ENCODE results near the gene UFSP1. TPM values are rescaled to one million over a fixed set of nuclear protein-coding genes. Genes with fewer than 3 reads are reported as not detected.
"Not testable (repeated sequence)": the region's sequence is repeated elsewhere in the genome, so short reads cannot be mapped to it uniquely, and the experiment has no call there.

The UFSP1 gene
- polyA plus RNA-seq, 4 donors: 2.2 to 5.3 (median 4.2) TPM

DNA sequence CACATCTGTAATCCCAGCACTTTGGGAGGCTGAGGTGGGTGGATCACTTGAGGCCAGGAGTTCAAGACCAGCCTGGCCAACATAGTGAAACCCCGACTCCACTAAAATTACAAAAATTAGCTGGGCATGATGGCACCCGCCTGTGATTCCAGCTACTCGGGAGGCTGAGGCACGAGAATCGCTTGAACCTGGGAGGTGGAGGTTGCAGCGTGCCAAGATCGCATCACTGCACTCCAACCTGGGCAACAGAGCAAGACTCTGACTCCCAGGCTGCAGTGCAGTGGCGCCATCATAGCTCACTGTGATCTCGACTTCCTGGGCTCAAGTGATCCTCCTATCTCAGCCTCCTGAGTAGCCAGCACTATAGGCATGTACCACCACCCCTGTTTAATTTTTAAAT is 34.6 kb downstream of the UFSP1 start:
- peaks cover 2 to 44% (median 6%) of the 10 kb centered on the region in 3 donors for H3K36me3 ChIP-seq (ENCODE audit: control insufficient read depth in 3 of 3, insufficient read depth in 2 of 3, low read depth in 1 of 3, low read length in 3 of 3)
- not testable (repeated sequence) for FAIRE-seq; H3K4me3 ChIP-seq (ENCODE audit: low read depth in 1 of 3, low read length in 3 of 3); DNase-seq; H3K27ac ChIP-seq (ENCODE audit: low read depth in 1 of 3, low read length in 2 of 3); H3K27me3 ChIP-seq (ENCODE audit: control insufficient read depth in 3 of 3, insufficient read depth in 3 of 3, low read length in 3 of 3); H3K9me3 ChIP-seq (ENCODE audit: control insufficient read depth in 2 of 2, insufficient read depth in 1 of 2, low read depth in 1 of 2, low read length in 1 of 2)
- 95 to 98% (median 97%) methylated on average over 9 of the region's 9 CpGs for WGBS, 3 donors
- H3K4me1 ChIP-seq (ENCODE audit: control insufficient read depth in 3 of 3, insufficient read depth in 2 of 3, low read depth in 1 of 3, low read length in 2 of 3): peaks cover 0 to 11% (median 2%) of the 10 kb centered on the region in 3 donors

GRCh38 chr7:100854146-100854895 is 35.2 kb downstream of the UFSP1 start:
- H3K36me3 ChIP-seq (ENCODE audit: control insufficient read depth in 3 of 3, insufficient read depth in 2 of 3, low read depth in 1 of 3, low read length in 3 of 3): peaks cover 0 to 40% (median 6%) of the 10 kb centered on the region in 3 donors
- DNase-seq (no peak), FAIRE-seq (no peak)
- WGBS, 3 donors: 91 to 95% (median 92%) methylated on average over 14 of the region's 14 CpGs
- H3K4me3 ChIP-seq (ENCODE audit: low read depth in 1 of 3, low read length in 3 of 3): no peak overlapping the region
- no peaks in the 10 kb centered on the region for H3K27me3 ChIP-seq (ENCODE audit: control insufficient read depth in 3 of 3, insufficient read depth in 3 of 3, low read length in 3 of 3)
- no peak overlapping the region for H3K27ac ChIP-seq (ENCODE audit: low read depth in 1 of 3, low read length in 2 of 3)
- no peaks in the 10 kb centered on the region for H3K9me3 ChIP-seq (ENCODE audit: control insufficient read depth in 2 of 2, insufficient read depth in 1 of 2, low read depth in 1 of 2, low read length in 1 of 2)
- peaks cover 0 to 11% (median 2%) of the 10 kb centered on the region in 3 donors for H3K4me1 ChIP-seq (ENCODE audit: control insufficient read depth in 3 of 3, insufficient read depth in 2 of 3, low read depth in 1 of 3, low read length in 2 of 3)

DNA sequence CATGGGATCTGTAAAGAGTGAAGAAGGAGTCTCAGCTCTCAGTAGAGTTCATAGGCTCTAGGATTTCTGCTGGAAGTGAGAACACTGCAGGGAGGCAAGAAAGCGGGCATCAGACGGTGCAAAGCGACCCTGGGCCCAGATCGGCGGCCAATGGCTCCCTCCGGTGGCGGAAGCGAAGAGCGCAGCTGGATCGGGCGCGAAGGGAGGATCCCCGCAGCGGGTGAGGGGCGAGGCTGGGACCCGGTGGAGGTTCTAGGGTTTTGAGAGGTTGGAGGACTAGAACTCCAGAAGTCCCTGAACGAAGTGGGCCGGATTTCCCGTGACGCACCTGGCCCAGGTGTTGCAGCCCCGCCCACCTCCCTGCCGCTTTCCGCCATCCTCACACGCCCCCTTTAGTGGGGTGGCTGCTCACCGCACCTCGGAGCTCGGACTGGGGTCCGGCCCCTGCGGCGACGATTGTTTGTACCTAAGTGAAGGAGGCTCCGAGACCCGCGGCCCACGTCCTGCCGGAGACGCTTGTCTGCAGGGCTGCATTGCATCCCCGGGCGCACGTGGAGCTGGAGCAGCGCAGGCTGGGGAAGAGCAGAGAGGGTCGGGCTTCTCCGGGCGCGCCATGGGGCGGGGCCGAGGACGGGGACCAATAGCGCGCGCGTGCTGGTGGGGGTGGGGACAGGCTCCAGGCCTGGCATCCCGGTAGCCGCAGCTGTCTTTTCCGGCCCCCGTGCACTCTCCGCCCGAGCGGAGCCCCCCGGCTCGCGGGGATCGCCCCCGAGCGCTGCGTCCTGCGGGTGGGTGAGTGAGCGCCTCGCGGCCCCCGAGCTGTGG is 37.3 kb downstream of the UFSP1 start, which contains the start of gene SLC12A9:
Gene SLC12A9, plus strand, starts transcription at position 666 of the 825 bp plus-strand sequence. CDS start 1,485 bp downstream, outside the sequence.
- Histone ChIP-seq H3K4me3 (ENCODE audit: low read depth in 1 of 3, low read length in 3 of 3) (peak within 1 kb of the TSS; percentile 54 to 71 (median 54)), H3K36me3 (ENCODE audit: control insufficient read depth in 3 of 3, insufficient read depth in 2 of 3, low read depth in 1 of 3, low read length in 3 of 3) (peaks cover 0 to 24% (median under 1%) of the 10 kb centered on the region in 3 donors), H3K27ac (ENCODE audit: low read depth in 1 of 3, low read length in 2 of 3) (peak within 1 kb of the TSS; percentile 2 to 50 (median 49)), H3K4me1 (ENCODE audit: control insufficient read depth in 3 of 3, insufficient read depth in 2 of 3, low read depth in 1 of 3, low read length in 2 of 3) (peaks cover 0 to 11% (median 2%) of the 10 kb centered on the region in 3 donors), H3K27me3 (ENCODE audit: control insufficient read depth in 3 of 3, insufficient read depth in 3 of 3, low read length in 3 of 3) (no peaks in the 10 kb centered on the region), H3K9me3 (ENCODE audit: control insufficient read depth in 2 of 2, insufficient read depth in 1 of 2, low read depth in 1 of 2, low read length in 1 of 2) (no peaks in the 10 kb centered on the region)
- WGBS, 3 donors: 0% methylated on average over 55 to 71 of the region's 71 CpGs
- FAIRE-seq: no peak
- peak; percentile 93 to 96 for DNase-seq

GRCh38 chr7:100847360-100847759 is 42.2 kb downstream of the UFSP1 start:
- H3K27ac ChIP-seq (ENCODE audit: low read depth in 1 of 3, low read length in 2 of 3): no peak overlapping the region
- no peaks in the 10 kb centered on the region for H3K27me3 ChIP-seq (ENCODE audit: control insufficient read depth in 3 of 3, insufficient read depth in 3 of 3, low read length in 3 of 3)
- H3K4me1 ChIP-seq (ENCODE audit: control insufficient read depth in 3 of 3, insufficient read depth in 2 of 3, low read depth in 1 of 3, low read length in 2 of 3): peaks cover 0 to 6% (median 2%) of the 10 kb centered on the region in 3 donors
- H3K36me3 ChIP-seq (ENCODE audit: control insufficient read depth in 3 of 3, insufficient read depth in 2 of 3, low read depth in 1 of 3, low read length in 3 of 3): no peaks in the 10 kb centered on the region
- 95 to 97% (median 97%) methylated on average over 4 of the region's 4 CpGs for WGBS, 3 donors
- DNase-seq (no peak), FAIRE-seq (no peak)
- H3K9me3 ChIP-seq (ENCODE audit: control insufficient read depth in 2 of 2, insufficient read depth in 1 of 2, low read depth in 1 of 2, low read length in 1 of 2): no peaks in the 10 kb centered on the region
- H3K4me3 ChIP-seq (ENCODE audit: low read depth in 1 of 3, low read length in 3 of 3): no peak overlapping the region

DNA sequence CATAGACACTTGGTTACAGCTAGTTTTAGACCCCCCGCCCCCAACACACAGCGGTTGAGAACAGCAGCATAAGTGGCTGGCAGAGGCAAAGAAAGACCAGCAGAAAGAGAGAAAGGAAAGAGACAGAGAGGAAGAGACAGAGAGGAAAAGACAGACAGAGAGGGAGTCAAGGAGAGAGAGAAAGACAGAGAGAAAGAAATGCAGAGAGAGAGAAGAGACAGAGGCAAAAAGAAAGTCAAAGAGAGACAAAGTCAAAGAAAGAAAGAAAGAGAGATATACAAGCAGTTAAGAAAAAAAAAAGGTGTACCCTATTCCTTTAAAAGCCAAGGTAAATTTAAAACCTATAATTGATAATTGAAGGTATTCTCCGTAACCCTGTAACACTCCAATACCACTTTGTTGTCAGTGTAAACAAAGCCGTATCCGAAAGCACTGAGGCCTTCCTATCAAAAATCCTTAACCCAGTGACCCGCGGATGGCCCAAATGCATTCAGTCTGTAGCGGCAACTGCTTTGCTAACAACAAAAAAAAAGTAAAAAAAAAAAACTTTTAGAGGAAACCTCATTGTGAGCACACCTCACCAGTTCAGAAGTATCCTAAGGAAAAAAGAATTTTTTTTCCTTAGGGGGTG is 48.9 kb downstream of the UFSP1 start:
- H3K4me1 ChIP-seq (ENCODE audit: control insufficient read depth in 3 of 3, insufficient read depth in 2 of 3, low read depth in 1 of 3, low read length in 2 of 3): peaks cover 0 to 19% (median 0%) of the 10 kb centered on the region in 3 donors
- 76 to 85% (median 81%) methylated on average over 8 of the region's 8 CpGs for WGBS, 3 donors
- no peak overlapping the region for H3K4me3 ChIP-seq (ENCODE audit: low read depth in 1 of 3, low read length in 3 of 3)
- no peaks in the 10 kb centered on the region for H3K9me3 ChIP-seq (ENCODE audit: control insufficient read depth in 2 of 2, insufficient read depth in 1 of 2, low read depth in 1 of 2, low read length in 1 of 2)
- no peak for FAIRE-seq
- H3K27me3 ChIP-seq (ENCODE audit: control insufficient read depth in 3 of 3, insufficient read depth in 3 of 3, low read length in 3 of 3): no peaks in the 10 kb centered on the region
- no peak for DNase-seq
- no peak overlapping the region for H3K27ac ChIP-seq (ENCODE audit: low read depth in 1 of 3, low read length in 2 of 3)
- H3K36me3 ChIP-seq (ENCODE audit: control insufficient read depth in 3 of 3, insufficient read depth in 2 of 3, low read depth in 1 of 3, low read length in 3 of 3): no peaks in the 10 kb centered on the region

DNA sequence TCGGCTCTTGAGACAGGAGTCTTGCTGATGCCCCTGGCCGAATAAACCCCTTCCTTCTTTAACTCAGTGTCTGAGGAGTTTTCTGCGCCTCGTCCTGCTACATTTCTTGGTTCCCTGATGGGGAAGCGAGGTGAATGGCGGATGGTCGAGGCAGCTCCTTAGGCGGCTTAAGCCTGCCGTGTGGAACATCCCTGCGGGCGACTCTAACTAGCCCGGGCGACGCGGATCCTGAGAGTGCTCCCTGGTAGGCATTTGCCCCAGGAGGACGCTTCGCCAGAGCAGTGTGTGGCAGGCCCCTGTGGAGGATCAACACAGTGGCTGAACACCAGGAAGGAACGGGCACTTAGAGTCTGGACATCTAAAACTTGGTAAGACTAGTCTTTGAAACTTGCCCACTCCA is 50.2 kb downstream of the UFSP1 start:
- Histone ChIP-seq H3K4me1 (ENCODE audit: control insufficient read depth in 3 of 3, insufficient read depth in 2 of 3, low read depth in 1 of 3, low read length in 2 of 3) (peaks cover 0 to 19% (median 0%) of the 10 kb centered on the region in 3 donors), H3K27me3 (ENCODE audit: control insufficient read depth in 3 of 3, insufficient read depth in 3 of 3, low read length in 3 of 3) (no peaks in the 10 kb centered on the region), H3K4me3 (ENCODE audit: low read depth in 1 of 3, low read length in 3 of 3) (no peak overlapping the region), H3K27ac (ENCODE audit: low read depth in 1 of 3, low read length in 2 of 3) (no peak overlapping the region), H3K9me3 (ENCODE audit: control insufficient read depth in 2 of 2, insufficient read depth in 1 of 2, low read depth in 1 of 2, low read length in 1 of 2) (no peaks in the 10 kb centered on the region), H3K36me3 (ENCODE audit: control insufficient read depth in 3 of 3, insufficient read depth in 2 of 3, low read depth in 1 of 3, low read length in 3 of 3) (no peaks in the 10 kb centered on the region)
- DNase-seq: no peak
- 96 to 97% (median 96%) methylated on average over 18 of the region's 18 CpGs for WGBS, 3 donors
- FAIRE-seq: no peak

Other genes with a start within 250 kb of the UFSP1 start
- gene TFR2, start 248.2 kb downstream of the UFSP1 start, polyA plus RNA-seq: 1 to 10 TPM in 2 of 4 donors, not detected in 2; 1.2 to 1.3 TPM
- under 1 TPM in 2 of 4 donors, not detected in 2; 0.52 to 1.00 TPM for gene ACTL6B, start 233.3 kb downstream of the UFSP1 start, polyA plus RNA-seq
- 100 to 1,000 TPM; 179 to 214 (median 186) TPM for gene GNB2, start 216.0 kb downstream of the UFSP1 start, polyA plus RNA-seq
- gene GIGYF1, start 195.5 kb downstream of the UFSP1 start, polyA plus RNA-seq: 10 to 100 TPM; 15.7 to 49.1 (median 17.9) TPM
- gene POP7, start 183.6 kb downstream of the UFSP1 start, polyA plus RNA-seq: 10 to 100 TPM; 31.9 to 44.8 (median 40.9) TPM
- gene EPO, start 169.2 kb downstream of the UFSP1 start, polyA plus RNA-seq: under 1 TPM in 2 of 4 donors, not detected in 2; 0.04 to 0.15 TPM
- gene ZAN, start 156.1 kb downstream of the UFSP1 start, polyA plus RNA-seq: under 1 TPM in 1 of 4 donors, not detected in 3; 0.03 TPM
- gene EPHB4, start 62.2 kb downstream of the UFSP1 start, polyA plus RNA-seq: 10 to 100 TPM in 2 of 4 donors, 1 to 10 TPM in 2; 1.3 to 53.9 (median 20.0) TPM
- gene SLC12A9, start 37.0 kb downstream of the UFSP1 start, polyA plus RNA-seq: 10 to 100 TPM; 10.5 to 28.8 (median 19.5) TPM
- 10 to 100 TPM in 3 of 4 donors, 1 to 10 TPM in 1; 3.4 to 35.7 (median 16.7) TPM for gene TRIP6, start 22.3 kb downstream of the UFSP1 start, polyA plus RNA-seq
- 100 to 1,000 TPM in 1 of 4 donors, 10 to 100 TPM in 3; 77.1 to 113 (median 90.0) TPM for gene SRRT, start 14.6 kb downstream of the UFSP1 start, polyA plus RNA-seq
- 10 to 100 TPM in 2 of 4 donors, 1 to 10 TPM in 2; 3.5 to 11.2 (median 7.7) TPM for gene ACHE, start 6.2 kb upstream of the UFSP1 start, polyA plus RNA-seq
- 100 to 1,000 TPM in 2 of 4 donors, 10 to 100 TPM in 2; 49.6 to 242 (median 104) TPM for gene MUC3A, start 59.8 kb upstream of the UFSP1 start, polyA plus RNA-seq
- 10 to 100 TPM in 3 of 4 donors, 1 to 10 TPM in 1; 2.6 to 31.8 (median 17.0) TPM for gene MUC12, start 79.8 kb upstream of the UFSP1 start, polyA plus RNA-seq
- gene MUC17, start 130.4 kb upstream of the UFSP1 start, polyA plus RNA-seq: 100 to 1,000 TPM in 1 of 4 donors, 10 to 100 TPM in 3; 16.1 to 243 (median 23.7) TPM
- gene TRIM56, start 195.8 kb upstream of the UFSP1 start, polyA plus RNA-seq: 10 to 100 TPM in 2 of 4 donors, 1 to 10 TPM in 2; 7.6 to 24.9 (median 12.5) TPM
- gene SERPINE1, start 237.4 kb upstream of the UFSP1 start, polyA plus RNA-seq: 10 to 100 TPM in 1 of 4 donors, 1 to 10 TPM in 2, under 1 TPM in 1; 0.80 to 35.4 (median 2.7) TPM

All from small intestine (tissue), 7 donors.